Psoas muscle (tissue), 8 donors: ENCODE measurements around the gene NADSYN1. TPM values are rescaled to one million over a fixed set of nuclear protein-coding genes. Genes with fewer than 3 reads are reported as not detected.

ENCODE experiments used
- ATAC-seq, 4 donors: fragments of 200-7000 bp; cut with Tn5 transposase; one replicate each; pipeline ENCODE4 v1.9.1; 2020; ENCODE audit warnings: moderate library complexity in 3 of 4, mild to moderate bottlenecking in 2 of 4
- DNase-seq, 2 donors: peaks; one replicate each; pipeline ENCODE4 v3.0.0-alpha.2; 2020
- H3K27ac ChIP-seq: fragments of 200-600 bp; one replicate; pipeline ENCODE4 v1.8.0; 2022
- H3K27me3 ChIP-seq, 3 donors: fragments of 200-600 bp in 1 of 3; one replicate each; pipeline versions ENCODE4 v1.6.1 to v1.8.0; 2013 to 2022; ENCODE audit warnings: low read length in 2 of 3, mild to moderate bottlenecking in 2 of 3, moderate library complexity in 1 of 3; ENCODE audit not compliant: insufficient read depth in 3 of 3
- H3K36me3 ChIP-seq, 2 donors: fragments of 200-600 bp in 1 of 2; one replicate each; pipeline versions ENCODE4 v1.6.1 to v1.8.0; 2013 to 2022; ENCODE audit warnings: low read depth in 1 of 2, mild to moderate bottlenecking in 1 of 2, moderate library complexity in 1 of 2; ENCODE audit not compliant: insufficient read depth in 1 of 2
- H3K4me1 ChIP-seq: fragments of 200-600 bp; one replicate; pipeline ENCODE4 v1.8.0; 2022
- H3K4me3 ChIP-seq: fragments of 200-600 bp; one replicate; pipeline ENCODE4 v1.8.0; 2022; ENCODE audit warnings: mild to moderate bottlenecking
- H3K9me3 ChIP-seq: fragments of 200-600 bp; one replicate; pipeline ENCODE4 v1.8.0; 2022
- WGBS, 3 donors: extraction: QIAGEN DNeasy Blood & Tissue Kit; methylation state at CpG; one replicate each; pipeline versions ENCODE4 v1.1.6 to v1.1.7; 2013; 5-methylcytosine and 5-hydroxymethylcytosine counted together
- intact Hi-C, 2 donors: fragments of 100-400 bp; cut with DNase I; formaldehyde crosslinking; loops; one replicate each; pipeline versions ENCODE4 v1.11.0 to v1.14.2; 2022
- polyA plus RNA-seq, 3 donors: library from polyadenylated mRNA; stranded (reverse); fragments of 200-250 nt; gene quantifications; one replicate each; pipeline ENCODE4 v1.2.3, GENCODE V29; 2013
- total RNA-seq, 4 donors: library from RNA; stranded (reverse); fragmentation: NEBNext Ultra II Directional in 2 of 4; extraction: Animal tissue kit (Norgen Biotek cat#: 25700) in 2 of 4; gene quantifications; one replicate each; pipeline versions ENCODE4 v1.2.1 to v1.2.4, GENCODE V29; 2021 to 2023
- TF ChIP-seq, protein P1 (sequence below): fragments of 200-600 bp; IDR thresholded peaks from one replicate; pipeline ENCODE4 v1.8.0; 2022; ENCODE audit warnings: antibody characterized with exemption
- donor health status: healthy with polysubstance abuse.
- donor health status: DM: no; HTN: no; CAD: no; lungs with moderate emphysema.
- donor health status: Bipolar disorder and iron deficiency.
- donor health status: healthy.
- donor health status: DM: yes; HTN: yes; CAD: no.
- donor health status: DM: no; HTN: no; CAD: no.
- donor health status: DM: no; HTN: no; CAD: no.
- donor health status: DM: yes; HTN: yes; CAD: no.

NADSYN1 gene
- total and polyA plus RNA-seq, 7 donors = 7.8 to 19.3 (median 13.0) TPM

DNA sequence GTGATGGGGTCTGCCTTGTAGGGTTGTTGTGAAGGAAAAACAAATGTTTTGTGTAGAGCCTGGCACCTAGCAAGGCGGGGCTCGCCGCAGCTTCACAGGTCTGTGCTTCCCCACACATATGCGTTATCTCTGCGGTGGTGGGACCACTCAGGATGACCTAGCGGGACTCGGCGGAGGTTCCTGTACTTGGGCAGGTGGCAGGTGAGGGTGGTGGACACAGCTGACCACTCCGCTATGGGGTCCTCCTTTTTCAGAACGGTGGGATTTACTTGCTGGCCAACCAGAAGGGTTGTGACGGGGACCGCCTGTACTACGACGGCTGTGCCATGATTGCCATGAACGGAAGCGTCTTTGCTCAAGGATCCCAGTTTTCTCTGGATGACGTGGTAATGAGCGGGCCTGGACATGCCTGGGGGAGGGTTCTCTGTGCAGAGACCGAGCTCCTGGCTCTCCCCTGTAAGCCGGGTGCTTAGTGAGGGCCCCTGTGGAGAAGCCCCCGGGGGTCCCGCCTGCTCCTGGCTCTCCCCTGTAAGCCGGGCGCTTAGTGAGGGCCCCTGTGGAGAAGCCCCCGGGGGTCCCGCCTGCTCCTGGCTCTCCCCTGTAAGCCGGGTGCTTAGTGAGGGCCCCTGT lies 21.3 kb downstream of the NADSYN1 start:
- H3K27ac ChIP-seq = no peak overlapping the region
- H3K9me3 ChIP-seq = no peaks in the 10 kb centered on the region
- DNase-seq (no peak), ATAC-seq (no peak)
- TF ChIP-seq, protein P1, sequence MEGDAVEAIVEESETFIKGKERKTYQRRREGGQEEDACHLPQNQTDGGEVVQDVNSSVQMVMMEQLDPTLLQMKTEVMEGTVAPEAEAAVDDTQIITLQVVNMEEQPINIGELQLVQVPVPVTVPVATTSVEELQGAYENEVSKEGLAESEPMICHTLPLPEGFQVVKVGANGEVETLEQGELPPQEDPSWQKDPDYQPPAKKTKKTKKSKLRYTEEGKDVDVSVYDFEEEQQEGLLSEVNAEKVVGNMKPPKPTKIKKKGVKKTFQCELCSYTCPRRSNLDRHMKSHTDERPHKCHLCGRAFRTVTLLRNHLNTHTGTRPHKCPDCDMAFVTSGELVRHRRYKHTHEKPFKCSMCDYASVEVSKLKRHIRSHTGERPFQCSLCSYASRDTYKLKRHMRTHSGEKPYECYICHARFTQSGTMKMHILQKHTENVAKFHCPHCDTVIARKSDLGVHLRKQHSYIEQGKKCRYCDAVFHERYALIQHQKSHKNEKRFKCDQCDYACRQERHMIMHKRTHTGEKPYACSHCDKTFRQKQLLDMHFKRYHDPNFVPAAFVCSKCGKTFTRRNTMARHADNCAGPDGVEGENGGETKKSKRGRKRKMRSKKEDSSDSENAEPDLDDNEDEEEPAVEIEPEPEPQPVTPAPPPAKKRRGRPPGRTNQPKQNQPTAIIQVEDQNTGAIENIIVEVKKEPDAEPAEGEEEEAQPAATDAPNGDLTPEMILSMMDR = no peak
- intact Hi-C loops = no loop called here
- H3K4me1 ChIP-seq = no peaks in the 10 kb centered on the region
- WGBS, 3 donors = 95 to 97% (median 96%) methylated on average over 26 to 27 of the region's 27 CpGs
- H3K4me3 ChIP-seq = no peak overlapping the region
- H3K27me3 ChIP-seq = no peaks in the 10 kb centered on the region
- peaks cover 0 to 81% of the 10 kb centered on the region in 2 donors for H3K36me3 ChIP-seq

DNA sequence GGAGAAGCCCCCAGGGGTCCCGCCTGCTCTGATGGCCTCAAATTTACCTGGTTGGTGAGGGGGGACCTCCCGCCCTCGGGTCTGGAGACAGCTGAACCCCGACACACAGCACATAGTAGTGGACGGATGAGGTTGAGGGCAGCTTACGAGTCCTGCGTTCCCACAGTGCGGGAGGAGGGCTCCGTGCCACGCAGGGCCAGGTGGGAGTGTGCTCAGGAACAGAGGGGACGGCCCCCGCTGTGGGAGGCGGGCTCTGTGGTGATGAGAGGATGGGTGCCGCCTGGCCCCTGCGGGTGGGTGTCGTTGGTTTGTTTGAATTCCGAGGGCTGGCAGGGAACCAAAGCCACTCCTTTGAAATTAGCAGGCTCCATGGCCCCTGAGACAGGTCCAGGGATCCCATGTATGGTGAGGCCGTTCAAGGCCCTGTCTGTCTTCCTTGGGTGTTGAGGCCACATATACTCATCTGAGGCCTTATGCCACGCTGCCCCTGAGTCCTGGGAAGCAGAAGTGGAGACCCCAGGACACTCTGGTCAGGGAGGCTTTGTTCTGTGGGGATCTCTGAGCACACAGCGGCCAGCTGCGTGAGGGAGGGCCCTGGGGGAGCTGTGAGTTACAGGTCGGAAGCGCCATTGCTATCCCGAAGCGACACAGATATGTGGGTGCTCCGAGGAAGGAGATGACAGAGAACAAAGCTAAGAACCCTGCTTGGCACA lies 21.9 kb downstream of the NADSYN1 start:
- Histone ChIP-seq H3K4me3 (no peak overlapping the region), H3K4me1 (no peaks in the 10 kb centered on the region), H3K9me3 (no peaks in the 10 kb centered on the region), H3K27me3 (no peaks in the 10 kb centered on the region), H3K27ac (no peak overlapping the region), H3K36me3 (peaks cover 0 to 88% of the 10 kb centered on the region in 2 donors)
- TF ChIP-seq, protein P1 = no peak
- DNase-seq = no peak
- intact Hi-C loops = no loop called here
- no peak for ATAC-seq
- WGBS, 3 donors = 94 to 96% (median 95%) methylated on average over 26 of the region's 26 CpGs

DNA sequence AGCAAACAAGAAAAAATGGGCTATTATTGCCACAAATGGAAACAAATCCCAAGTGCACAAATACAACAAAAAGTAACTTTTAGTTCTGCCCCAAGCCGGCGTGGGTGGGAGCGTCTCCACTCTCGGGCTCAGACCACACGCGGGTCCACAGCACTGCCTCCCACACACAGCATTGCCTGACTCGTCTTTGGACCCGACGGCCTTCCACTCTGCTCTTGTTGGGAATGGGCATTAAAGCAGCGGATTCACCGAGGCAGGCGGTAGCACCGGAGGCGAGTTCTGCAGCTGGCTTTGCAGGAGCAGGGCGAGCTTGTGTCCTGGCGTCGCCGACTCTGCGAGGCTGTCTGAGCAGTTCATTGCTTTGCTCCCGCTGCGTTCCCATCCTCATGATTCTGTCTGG lies 23.0 kb downstream of the NADSYN1 start:
- TF ChIP-seq, protein P1 = no peak
- Histone ChIP-seq H3K4me3 (no peak overlapping the region), H3K4me1 (no peaks in the 10 kb centered on the region), H3K9me3 (no peaks in the 10 kb centered on the region), H3K27ac (no peak overlapping the region), H3K36me3 (peaks cover 0 to 99% of the 10 kb centered on the region in 2 donors), H3K27me3 (no peaks in the 10 kb centered on the region)
- ATAC-seq (no peak), DNase-seq (no peak)
- 96 to 97% (median 97%) methylated on average over 21 of the region's 21 CpGs for WGBS, 3 donors
- intact Hi-C loops = no loop called here

DNA sequence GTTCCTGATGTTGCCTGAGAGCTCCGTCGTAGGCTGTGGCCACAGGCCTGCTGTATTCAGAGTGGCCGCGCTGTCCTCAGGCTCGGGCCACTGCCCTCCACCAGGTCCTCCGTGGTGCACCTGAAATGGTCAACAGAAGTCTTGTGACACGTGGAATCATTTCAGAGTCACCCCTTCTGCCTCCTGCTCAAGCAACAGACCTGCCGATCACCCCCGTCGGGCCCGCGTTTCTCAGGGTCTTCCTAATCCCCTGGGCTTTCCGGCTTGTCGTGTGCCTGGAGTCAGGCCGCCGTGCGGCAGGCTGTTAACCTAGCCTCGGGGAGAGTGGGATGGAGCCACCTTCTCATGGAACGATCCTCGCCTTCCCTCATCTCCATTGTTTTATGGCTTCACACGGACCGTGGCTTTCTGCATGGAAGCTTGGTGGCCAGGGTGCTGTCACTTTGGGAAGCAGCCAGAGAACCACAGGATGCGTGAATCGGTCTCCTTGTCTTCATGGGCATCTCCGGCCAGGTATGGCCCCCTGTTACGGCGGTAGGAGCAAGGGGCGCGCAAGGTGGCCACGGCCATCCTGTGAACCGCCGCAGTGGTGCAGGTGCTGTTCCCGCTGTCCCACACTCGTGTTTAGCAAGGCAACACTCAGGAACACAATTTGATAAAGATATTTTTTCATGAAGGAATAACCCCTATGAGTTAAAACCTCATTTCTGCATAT lies 24.1 kb downstream of the NADSYN1 start:
- H3K36me3 ChIP-seq = peaks cover 0 to 100% of the 10 kb centered on the region in 2 donors
- intact Hi-C loops = no loop called here
- H3K4me3 ChIP-seq = no peak overlapping the region
- no peak for ATAC-seq
- no peak for DNase-seq
- H3K27ac ChIP-seq = no peak overlapping the region
- H3K27me3 ChIP-seq = no peaks in the 10 kb centered on the region
- TF ChIP-seq, protein P1 = no peak
- H3K9me3 ChIP-seq = no peaks in the 10 kb centered on the region
- H3K4me1 ChIP-seq = no peaks in the 10 kb centered on the region
- 89 to 91% (median 91%) methylated on average over 34 of the region's 34 CpGs for WGBS, 3 donors
